Inflammatory macrophage treated with lipopolysaccharide for 4 hours (primary cell): ENCODE data around the gene NAA25.
"Not testable (repeated sequence)": the region's sequence is repeated elsewhere in the genome, so short reads cannot be mapped to it uniquely, and the experiment has no call there.

Experiments
- DNase-seq: peaks from one replicate; pipeline ENCODE4 v3.0.0-alpha.2; 2020

NAA25 gene

DNA sequence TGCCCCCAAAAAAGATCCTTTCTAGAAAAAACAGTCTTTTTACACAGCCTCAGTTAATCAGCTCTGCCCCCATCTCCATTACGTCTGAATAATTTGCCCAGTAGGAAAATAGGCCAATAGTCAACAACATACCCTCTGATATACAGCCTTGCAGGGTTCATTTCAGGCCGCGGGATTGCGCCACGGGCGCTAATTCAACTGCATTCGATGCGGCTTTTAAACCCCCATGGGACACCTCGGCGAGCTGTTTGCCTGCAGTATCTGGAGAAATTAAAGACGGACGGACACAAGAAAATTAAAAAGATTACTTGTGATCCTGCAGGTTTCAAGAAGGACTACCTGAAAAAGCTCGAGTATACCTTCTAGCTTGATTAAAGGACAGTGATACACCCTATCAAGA, 59.2 kb downstream of the NAA25 start:
- no peak for DNase-seq

DNA sequence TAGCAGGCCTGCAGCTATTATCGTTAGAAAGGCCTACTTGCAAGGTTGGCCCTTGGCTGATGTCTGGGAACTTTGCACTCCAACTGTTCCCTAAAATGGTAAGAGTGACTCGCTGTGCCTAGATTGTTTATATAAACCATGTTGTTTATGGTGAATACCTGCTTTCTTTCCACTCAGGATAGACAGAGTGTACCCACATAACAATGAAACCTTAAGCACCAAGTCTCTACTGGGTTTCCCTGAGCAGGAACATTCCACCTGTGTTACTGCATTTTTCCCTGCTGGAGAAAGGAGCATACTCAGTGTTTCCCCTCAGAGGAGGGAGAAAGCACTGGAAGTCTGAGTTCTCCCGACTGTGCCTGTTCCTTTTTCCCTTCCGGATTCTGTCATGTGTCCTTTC, 62.6 kb downstream of the NAA25 start:
- no peak for DNase-seq

DNA sequence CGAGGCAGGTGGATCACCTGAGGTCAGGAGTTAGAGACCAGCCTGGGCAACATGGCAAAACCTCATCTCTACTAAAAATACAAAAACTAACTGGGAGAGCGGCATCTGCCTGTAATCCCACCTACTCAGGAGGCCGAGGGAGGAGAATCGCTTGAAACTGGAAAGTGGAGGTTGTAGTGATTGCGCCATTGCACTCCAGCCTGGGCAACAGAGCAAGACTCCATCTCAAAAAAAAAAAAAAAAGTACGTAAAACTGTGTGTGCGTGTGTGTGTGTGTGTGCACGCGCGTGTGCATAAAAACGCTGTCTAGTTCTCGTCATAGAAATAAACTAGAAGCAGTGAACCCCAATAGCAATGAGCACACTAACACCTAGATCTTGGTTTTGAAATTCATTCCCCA, 72.0 kb downstream of the NAA25 start:
- not testable (repeated sequence) for DNase-seq

DNA sequence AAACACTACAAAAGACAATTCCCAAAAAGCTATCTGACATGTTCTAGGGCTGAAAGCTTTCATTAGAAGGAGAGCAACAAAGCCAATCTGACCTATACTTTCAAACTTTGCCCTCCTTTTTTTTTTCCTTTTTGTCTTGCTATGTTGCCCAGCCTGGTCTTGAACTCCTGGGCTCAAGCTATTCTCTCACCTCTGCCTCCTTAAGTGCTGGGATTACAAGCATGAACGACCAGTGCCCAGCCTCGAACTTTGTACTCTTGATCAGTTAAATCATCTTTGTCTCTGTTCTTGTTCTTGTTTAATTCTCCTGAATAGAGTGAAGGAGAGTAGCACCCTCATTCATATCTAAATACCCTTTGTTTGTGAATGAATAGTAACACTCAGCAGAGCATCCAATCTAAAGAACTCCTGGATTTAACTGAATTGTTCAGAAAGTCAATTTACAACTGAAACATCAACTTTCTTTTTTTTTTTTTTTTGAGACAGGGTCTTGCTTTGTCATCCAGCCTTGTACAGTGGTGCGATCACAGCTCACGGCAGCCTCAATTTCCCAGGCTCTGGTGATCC, 73.3 kb downstream of the NAA25 start:
- DNase-seq, result no peak

DNA sequence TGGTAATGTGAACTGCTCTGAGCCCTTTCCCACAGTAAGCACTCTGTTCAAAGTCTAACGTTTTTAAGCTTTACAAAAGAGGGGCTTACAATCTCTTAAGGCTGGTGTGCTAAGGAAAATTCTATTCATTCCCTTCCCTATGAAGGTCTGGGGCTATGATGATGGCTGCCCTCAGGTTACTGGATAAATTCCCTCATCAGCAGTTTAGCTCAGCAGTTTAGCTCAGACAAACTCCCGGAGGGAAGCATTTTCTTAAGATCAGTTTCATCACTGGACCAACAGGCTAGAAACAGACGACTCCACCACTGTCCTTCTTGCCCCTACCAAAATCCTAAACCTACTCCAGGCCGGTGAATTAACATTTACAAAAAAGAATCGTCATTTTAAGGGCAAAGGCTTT, 76.3 kb downstream of the NAA25 start:
- DNase-seq, result no peak

DNA sequence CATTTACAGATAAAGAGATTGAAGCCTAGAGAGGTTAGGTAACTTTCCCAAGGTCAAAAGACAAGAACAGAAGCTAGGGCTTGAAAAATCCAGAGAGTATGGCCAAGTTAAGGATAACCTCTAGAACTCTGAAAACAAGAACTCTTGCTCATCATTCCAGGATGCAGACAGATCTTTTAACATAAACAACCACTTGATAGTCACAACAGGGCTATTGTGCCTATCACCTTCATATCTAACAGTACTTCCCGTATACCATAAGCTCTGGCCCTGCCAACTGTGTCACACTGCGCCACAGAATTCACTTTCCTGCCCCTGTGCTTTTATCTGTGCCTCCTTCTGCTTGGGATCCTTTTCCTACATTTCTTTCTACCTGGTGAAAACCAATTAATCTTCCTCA, 77.1 kb downstream of the NAA25 start:
- no peak for DNase-seq

DNA sequence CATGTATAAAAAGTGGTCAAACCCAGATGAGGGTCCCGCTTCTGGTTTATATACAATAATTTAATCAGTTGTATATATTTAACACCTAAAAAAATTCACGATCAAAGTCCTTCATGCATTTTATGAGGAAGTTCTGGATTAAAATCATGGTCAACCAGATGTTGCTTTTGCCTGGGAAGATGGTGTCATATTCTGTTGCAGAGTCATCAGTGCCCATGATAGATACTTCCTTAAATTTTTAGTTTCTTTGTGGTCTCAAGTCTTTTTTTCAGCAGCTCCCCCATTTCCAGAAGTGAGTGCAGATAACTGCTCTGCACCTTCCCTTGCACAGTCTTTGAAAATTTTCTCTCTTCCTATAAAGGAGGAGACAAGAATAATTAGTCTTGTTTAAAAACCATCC, 79.3 kb downstream of the NAA25 start:
- peak; percentile 53 for DNase-seq

DNA sequence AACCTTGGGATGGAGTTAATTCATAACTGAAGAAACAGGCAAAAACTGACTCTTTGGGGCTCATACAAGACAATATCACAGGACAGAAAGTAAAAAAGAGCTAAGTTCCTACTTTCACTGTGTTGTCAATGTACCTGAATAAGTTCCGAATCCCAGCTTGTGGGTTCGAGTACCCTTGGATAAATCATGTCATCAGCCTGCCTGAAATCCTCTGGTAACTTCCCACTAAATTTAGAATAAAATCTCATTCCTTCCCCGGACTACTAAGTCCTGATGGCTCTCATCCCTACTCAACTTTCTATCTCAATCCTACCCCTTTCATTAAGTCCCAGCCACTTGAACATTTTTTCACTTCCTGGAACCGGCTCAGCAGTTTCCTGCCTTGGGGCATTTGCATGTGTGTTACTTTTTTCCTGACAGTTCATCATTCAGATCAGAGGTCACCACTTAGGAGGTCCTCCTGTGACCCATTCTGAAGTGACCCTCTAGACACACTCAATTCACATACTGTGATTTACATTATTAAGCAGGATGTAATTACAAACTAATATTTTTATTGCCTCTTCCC, 82.7 kb downstream of the NAA25 start:
- peak; percentile 9 for DNase-seq

DNA sequence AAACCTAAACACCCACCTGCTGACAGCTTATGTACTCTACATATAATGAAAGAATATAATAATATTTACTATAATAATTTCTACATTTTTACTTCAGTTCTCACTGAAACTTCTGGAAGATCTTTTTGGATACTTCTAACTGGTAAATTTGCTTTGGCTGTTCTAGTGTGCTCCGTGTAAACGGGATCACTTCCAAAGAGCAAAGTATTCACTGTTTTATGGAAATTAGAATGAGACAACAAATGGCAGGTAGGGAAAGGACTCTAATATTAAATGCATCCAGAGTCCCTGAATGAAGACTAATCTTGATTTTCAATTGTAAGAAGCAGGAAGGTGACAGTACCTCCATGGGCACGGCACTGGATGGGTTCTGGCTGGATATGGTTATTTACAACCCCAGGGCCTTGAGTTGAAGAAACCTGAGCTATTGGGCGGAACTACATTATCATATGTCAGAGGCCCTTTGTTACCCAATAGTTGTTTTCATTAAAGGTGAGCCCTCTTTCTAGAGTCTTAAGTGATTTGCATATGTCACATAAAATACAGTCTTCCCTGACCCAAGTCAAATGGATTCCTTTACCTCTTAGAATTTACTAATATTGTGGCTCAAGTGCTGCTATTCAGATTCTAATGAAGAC, 84.7 kb downstream of the NAA25 start:
- DNase-seq, result no peak

DNA sequence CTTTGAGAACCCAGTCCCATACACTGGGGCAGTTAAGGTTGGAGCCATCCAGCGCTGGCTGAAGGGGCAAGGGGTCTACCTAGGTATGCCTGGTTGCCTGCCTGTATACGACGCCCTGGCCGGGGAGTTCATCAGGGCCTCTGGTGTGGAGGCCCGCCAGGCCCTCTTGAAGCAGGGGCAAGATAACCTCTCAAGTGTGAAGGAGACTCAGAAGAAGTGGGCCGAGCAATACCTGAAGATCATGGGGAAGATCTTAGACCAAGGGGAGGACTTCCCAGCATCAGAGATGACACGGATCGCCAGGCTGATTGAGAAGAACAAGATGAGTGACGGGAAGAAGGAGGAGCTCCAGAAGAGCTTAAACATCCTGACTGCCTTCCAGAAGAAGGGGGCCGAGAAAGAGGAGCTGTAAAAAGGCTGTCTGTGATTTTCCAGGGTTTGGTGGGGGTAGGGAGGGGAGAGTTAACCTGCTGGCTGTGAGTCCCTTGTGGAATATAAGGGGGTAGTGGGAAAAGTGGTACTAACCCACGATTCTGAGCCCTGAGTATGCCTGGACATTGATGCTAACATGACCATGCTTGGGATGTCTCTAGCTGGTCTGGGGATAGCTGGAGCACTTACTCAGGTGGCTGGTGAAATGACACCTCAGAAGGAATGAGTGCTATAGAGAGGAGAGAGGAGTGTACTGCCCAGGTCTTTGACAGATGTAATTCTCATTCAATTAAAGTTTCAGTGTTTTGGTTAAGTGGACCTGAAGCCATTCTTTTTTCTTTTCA, 86.2 kb downstream of the NAA25 start:
- DNase-seq, result no peak

DNA sequence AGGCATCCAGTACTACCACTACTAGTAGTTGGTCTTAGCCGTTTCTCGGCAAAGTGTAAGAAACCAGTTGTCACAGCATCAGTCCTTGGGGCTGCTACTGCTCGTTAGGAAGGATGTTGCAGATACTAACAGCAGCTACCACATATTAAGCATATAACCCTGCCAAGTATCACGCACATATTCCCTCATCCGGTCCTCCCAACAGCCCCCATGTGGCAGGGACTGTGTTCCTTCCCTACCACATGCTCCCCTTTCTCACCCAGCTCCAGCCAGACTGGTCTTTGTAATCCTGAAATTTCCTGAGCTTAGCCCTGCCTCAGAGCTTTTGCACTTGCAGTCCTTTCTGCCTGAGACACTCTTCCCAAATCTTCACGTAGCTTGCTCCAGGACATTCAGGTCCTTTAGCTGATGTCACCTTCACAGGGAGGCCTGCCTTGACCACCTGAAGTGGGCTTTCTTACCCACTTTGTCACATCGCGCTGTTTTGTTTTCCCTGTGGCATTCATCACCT, 87.6 kb downstream of the NAA25 start:
- no peak for DNase-seq

DNA sequence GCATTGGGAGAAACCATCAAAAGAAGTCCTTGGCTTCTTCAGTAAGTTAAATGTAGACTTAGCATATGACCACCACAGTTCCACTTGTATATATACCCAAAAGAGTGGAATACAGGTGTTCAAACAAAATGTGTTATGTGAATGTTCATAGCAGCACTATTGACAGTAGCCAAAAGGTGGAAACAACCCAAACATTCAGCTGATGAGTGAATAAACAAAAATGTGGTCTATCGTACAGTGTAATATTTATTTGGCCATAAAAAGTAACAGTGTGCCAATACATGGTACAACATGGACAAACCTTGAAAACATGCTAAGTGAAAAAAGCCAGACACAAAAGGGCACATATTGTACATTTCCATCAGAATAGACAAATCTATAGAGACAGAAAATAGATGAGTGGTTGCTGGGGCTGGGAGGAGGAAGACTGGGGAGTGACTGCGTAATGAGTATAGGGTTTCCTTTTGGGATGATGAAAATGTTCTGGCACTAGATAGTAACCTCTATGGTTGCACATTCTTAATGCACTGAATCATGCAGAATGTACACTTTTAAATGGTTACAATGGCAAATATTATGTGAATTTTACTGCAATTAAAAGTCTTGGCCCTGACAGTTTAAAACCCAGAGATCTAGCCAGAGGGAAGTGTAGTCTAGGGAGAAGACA, 89.9 kb downstream of the NAA25 start:
- DNase-seq, result no peak

DNA sequence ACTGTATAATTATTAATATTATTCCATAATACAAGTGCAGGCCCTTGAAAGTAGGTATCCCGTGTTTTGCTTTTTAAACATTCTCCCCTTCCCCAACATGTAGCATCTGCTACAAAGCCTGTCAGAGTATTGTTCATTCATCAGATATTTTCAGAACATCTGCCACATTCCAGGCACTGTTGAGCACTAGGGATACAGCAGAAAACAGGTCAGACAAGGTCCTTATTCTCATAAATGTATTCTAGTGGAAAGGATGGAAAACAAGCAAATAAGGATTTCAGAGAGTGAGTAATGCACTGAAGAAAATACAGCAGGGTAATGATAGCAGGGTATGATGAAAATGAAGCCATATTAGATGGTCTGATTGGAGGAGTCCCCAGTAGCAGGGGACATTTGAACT, 91.5 kb downstream of the NAA25 start:
- DNase-seq, result no peak

DNA sequence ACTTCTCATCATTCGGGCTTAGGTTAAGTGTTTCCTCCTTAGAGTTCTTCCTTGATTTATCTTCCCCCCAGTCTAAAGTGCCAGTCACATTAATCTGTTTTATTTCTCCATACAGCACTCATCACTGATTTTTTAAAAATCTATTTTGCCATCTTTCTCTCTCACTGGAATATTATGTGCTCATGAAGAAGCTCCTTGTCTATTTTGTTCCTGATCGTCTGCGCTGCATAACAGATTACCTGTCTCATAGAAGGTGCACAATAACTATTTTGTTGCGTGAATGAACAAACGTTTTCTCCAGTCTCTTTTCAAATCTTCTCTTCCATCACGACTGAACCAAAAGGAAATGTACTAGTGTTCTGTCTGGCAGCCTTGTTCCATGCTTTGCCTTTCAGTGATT, 92.6 kb downstream of the NAA25 start:
- no peak for DNase-seq

DNA sequence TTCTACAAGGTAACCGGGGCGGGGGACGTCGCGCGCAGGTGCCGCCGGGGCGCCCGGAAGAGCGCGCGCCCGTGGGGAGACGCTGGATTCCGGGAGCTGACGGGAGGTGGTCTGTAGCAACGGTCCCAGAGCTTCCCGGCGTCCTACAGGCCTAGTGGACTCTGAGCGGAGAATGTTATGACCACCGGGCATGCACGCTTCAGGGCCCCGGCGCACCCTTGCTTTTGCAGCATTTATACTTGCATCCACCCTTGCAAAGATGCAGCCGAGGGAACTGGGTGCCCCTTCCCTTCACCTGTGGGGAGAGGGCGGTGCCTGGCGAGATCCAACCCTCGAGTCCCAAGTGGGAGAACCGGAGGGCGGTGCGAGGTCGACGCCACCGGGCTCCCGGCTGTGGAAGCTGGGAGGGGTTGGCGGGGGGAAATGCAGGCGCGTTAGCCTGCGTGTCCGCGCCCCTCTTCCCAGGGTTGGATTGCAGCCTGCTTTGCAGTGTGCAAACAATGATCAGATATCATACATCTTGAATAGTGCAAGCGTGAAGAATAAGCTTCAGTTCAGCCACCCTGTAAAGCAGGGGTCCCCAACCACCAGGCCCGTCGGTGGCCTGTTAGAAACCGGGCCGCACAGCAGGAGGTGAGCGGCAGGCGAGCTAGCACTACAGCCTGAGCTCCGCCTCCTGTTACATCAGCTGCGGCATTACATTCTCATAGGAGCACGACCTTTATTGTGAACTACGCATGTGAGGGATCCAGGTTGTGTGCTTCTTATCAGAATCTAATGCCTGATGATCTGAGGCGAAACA, 94.8 kb downstream of the NAA25 start:
- peak; percentile 42 for DNase-seq

DNA sequence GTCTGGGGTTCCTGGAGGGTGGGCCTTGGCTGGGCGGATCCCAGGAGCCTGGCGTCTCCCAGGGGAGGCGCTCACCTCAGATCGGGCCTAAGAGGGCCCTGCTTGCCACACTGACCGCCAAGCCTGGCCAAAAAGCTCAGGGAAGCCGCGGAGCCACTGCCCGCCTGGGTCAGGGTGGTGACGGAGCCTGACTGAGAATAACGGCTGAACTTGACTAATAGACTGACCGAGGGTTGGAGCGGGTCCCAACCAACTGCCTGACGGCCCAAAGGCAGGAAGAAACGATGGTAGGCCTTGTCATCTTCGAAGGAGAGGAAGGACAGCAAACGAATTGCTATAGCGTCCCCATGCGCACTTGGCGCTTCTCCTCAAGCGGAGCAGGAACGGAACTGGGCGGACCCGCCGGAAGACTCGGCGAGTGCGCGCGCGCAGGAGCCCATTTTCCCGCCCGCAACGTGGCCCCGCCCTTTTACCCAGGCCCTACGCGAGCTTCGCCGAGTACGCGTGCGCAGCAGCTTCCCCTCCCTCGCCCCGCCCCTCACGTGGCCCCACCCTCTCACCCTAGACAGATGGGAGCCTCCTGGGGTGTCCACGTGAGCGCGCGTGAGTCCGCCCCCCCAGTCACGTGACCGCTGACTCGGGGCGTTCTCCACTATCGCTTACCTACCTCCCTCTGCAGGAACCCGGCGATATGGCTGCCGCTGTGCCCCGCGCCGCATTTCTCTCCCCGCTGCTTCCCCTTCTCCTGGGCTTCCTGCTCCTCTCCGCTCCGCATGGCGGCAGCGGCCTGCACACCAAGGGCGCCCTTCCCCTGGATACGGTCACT, 95.6 kb downstream of the NAA25 start, which contains the start of the genes ERP29 and TMEM116:
Gene ERP29, plus strand, starts transcription at position 652 of the 826 bp plus-strand sequence. Its CDS starts 40 bp downstream, at position 692.
Gene TMEM116, minus strand, starts transcription at position 391 of the 826 bp plus-strand sequence. CDS start 7,895 bp downstream, outside the sequence.
- DNase-seq, result peak; percentile 98

DNA sequence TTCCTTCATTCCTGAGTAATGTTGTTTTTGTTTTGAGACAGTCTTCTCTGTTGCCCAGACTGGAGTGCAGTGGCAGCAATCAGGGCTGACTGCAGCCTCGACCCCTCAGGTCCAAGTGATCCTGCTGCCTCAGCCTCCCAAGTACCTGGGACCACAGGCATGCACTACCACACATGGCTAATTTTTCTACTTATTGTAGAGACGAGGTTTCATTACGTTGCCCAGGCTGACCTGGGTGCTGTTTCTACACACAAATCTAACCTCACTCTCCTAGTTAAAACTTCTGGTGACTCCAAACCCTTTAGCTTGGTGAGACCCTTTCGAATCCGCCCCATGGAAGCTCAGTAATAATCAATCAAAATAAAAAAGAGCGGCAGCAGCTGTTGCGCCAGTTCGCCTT, 96.9 kb downstream of the NAA25 start:
- no peak for DNase-seq

DNA sequence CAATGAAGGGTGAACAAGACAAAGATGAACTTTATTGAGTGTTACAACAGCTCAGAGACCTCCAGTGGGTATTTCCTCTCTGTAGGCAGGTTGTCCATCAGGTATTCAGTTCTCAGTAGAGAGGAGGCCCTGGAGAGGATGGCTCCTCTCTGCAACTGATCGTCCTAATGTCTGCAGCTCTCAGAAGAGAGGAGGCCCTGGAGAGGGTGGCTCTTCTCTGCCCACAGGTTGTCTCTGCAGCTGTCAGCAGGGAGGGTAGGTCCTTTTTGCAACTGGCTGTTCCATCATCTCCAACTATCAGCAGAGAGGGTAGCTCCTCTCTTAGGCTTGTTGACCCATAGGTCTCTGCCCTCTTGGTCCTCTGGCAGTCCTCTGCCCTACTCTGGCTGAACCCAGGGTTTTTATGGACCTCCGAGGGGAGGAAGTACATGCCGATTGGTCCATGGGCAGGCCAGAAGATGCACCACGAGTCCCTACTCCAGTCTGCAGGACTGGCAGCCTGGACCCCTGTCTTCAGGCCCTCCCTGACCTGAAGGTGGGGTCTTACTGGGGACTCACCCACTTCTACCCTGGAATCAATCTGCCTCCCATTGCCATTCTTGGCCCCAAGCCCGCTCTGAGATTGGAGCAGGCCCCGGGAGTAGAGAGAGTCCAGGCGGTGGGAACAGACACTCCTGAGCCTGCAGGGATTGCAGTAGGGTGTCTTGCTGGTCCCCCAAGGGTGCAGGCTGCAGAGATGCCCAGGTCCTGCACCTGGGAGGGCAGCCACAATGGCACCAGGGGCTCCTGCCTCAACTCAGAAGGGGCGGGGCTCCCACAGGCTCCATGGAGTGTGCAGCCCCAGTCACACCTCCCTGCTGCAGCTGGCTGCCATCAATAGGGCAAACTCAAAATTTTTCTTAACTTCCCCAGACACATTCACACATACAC, 97.9 kb downstream of the NAA25 start:
- no peak for DNase-seq

DNA sequence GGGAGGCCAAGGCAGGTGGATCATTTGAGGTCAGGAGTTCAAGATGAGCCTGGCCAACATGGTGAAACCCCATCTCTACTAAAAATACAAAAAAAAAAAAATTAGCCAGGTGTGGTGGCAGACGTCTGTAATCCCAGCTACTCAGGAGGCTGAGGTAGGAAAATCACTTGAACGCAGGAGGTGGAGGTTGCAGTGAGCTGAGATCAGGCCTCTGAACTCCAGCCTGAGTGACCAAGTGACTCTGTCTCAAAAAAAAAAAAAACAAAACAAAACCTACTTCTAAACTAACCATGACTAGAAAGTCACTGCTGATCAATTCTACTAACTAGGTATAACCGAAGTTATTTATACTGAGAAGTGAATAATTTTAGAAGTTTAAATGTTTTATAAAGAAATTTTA, 99.0 kb downstream of the NAA25 start:
- not testable (repeated sequence) for DNase-seq

DNA sequence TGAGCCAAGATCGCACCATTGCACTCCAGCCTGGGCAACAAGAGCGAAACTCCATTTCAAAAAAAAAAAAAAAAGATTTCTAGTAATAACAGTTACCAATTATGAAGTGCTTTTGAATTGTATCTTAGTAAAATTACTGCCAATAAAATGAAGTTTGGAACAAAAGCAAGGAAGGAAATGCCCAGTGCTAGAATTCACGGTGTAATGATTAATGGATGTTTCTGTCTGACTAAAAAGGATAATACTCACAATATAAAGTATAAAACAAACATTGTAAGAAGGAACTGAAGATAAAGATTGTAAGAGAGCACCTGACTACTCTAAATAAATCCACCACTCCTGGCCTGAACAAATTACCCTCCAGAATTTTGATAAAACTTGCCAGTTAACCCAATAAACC, 99.7 kb downstream of the NAA25 start:
- DNase-seq, result no peak
